Tibial nerve (tissue), 3 donors: Measurements from ENCODE around the gene PTGER3.

ENCODE experiments used
- CTCF ChIP-seq, 5 experiments: fragments of 200-600 bp in 3 of 5; fragments of 450-650 bp in 2 of 5; sonication (generic) in 3 of 5; IDR thresholded peaks; one replicate each; pipeline ENCODE4 v1.5.1; 2016 to 2019; ENCODE audit warnings: antibody characterized with exemption in 5 of 5, mild to moderate bottlenecking in 3 of 5, moderate library complexity in 2 of 5
- POLR2A ChIP-seq, 2 donors: fragments of 450-650 bp; IDR thresholded peaks; one replicate each; pipeline ENCODE4 v1.6.1; 2017; ENCODE audit warnings: antibody characterized with exemption in 2 of 2, mild to moderate bottlenecking in 2 of 2, moderate library complexity in 2 of 2

GRCh38 chr1:71028981-71029380, 18.6 kb downstream of the PTGER3 start:
- TF ChIP-seq CTCF (IDR thresholded peaks at IDR 0.05) (no peak), POLR2A (IDR thresholded peaks at IDR 0.05) (no peak)
